IPS DF 6.9 (cell line): Measurements from ENCODE around the gene ARHGAP22.

ENCODE experiments used
- DNase-seq: peaks from one replicate; pipeline ENCODE4 v3.0.0-alpha.2; 2013; ENCODE audit warnings: low read depth, low spot score
- H3K27ac ChIP-seq: one replicate; pipeline ENCODE4 v1.5.1; 2013; ENCODE audit warnings: low read length, control low read depth
- H3K27me3 ChIP-seq: 2 replicates; pipeline ENCODE4 v1.6.1; 2013; ENCODE audit warnings: mild to moderate bottlenecking, low read length; ENCODE audit not compliant: control insufficient read depth, insufficient read depth
- H3K36me3 ChIP-seq: 2 replicates; pipeline ENCODE4 v1.6.1; 2013; ENCODE audit warnings: low read length; ENCODE audit not compliant: control insufficient read depth, insufficient read depth
- H3K4me1 ChIP-seq: 2 replicates; pipeline ENCODE4 v1.6.1; 2013; ENCODE audit warnings: low read length; ENCODE audit not compliant: control insufficient read depth, insufficient read depth
- H3K4me3 ChIP-seq: 2 replicates; pipeline ENCODE4 v1.5.1; 2013; ENCODE audit warnings: mild to moderate bottlenecking, low read length
- H3K9me3 ChIP-seq: 2 replicates; pipeline ENCODE4 v1.6.1; 2013; ENCODE audit warnings: low read length, inconsistent platforms; ENCODE audit not compliant: control insufficient read depth, insufficient read depth
- WGBS: extraction: QIAGEN DNeasy Blood & Tissue Kit; methylation state at CpG from one replicate; pipeline ENCODE4 v1.1.7; 2013; ENCODE audit warnings: mixed read lengths, missing lambda C conversion rate; ENCODE audit not compliant: insufficient read length, insufficient coverage; 5-methylcytosine and 5-hydroxymethylcytosine counted together

The ARHGAP22 gene

DNA sequence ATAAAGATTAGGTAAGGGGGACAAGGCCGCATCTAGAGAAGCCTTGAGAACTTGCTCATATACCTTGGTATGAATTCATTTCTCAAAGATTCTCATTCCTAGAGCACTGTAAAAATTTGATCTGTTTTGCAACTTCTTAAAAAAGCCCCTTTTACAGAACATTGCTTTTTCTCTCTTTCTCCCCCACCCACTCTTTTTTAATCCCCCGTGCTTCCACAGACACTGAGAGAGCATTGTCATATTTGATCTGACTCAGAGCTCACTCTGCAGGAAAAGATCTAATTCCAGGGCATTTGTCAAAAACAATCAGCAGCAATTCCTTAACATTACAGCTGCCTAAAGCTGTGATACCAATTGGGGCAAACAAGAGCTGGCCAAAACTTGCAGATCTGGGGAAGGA, 92.0 kb downstream of the ARHGAP22 start:
- Histone ChIP-seq H3K27ac (no peak overlapping the region), H3K36me3 (no peaks in the 10 kb centered on the region), H3K27me3 (no peaks in the 10 kb centered on the region), H3K4me3 (no peak overlapping the region), H3K4me1 (no peaks in the 10 kb centered on the region), H3K9me3 (no peaks in the 10 kb centered on the region)
- whole genome bisulfite sequencing: no CpG with 5 or more reads among the region's 2 CpGs
- DNase-seq: no peak

- DNase-seq: no peak
- Histone ChIP-seq H3K4me1 (no peaks in the 10 kb centered on the region), H3K4me3 (no peak overlapping the region), H3K9me3 (no peaks in the 10 kb centered on the region), H3K27me3 (no peaks in the 10 kb centered on the region), H3K27ac (no peak overlapping the region), H3K36me3 (no peaks in the 10 kb centered on the region)
- WGBS: no CpG with 5 or more reads among the region's 1 CpG
Measured at GRCh38 chr10:48511875-48512231, 93.0 kb downstream of the ARHGAP22 start.

DNA sequence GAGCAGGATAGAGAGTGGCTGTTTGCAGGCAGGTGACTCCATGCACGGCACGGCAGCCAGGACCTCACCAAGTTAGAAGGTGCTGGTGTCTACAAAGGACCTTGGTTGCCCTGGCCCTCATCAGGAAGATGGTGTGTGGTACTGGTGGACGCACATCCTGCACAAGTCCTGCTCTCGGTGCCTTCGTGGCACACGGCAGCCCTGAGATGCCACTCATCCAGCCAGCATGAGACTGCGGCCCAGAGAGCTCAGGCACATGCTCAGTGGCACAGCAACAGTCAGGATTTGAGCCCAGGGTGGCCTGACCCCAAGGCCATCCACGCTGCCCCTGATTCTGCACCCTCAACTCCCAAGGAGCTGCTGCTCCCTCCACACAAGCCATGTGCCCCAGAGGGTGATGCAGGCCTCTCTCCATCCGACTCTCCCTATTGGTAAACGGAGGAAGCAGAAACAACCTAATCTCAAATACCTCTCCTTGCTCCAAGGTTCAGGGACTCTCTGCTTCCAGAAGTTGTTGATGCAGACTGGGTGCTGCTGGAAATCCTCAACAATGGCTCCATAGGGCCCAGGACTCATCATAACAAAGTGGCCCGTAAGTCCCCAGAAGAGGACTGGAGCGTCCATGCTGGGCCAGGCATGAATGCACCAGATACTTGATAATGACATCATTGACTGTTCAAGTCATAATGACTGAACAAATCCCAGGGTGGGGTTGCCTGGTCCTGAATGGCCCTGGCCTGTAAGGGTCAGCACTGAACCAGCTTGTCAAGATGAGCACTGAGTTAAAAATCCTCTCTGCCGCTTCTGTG, 93.6 kb downstream of the ARHGAP22 start:
- H3K4me3 ChIP-seq: no peak overlapping the region
- no peak overlapping the region for H3K27ac ChIP-seq
- WGBS: no CpG with 5 or more reads among the region's 13 CpGs
- no peaks in the 10 kb centered on the region for H3K4me1 ChIP-seq
- H3K27me3 ChIP-seq: no peaks in the 10 kb centered on the region
- no peaks in the 10 kb centered on the region for H3K9me3 ChIP-seq
- no peaks in the 10 kb centered on the region for H3K36me3 ChIP-seq
- no peak for DNase-seq

- WGBS: no CpG with 5 or more reads among the region's 8 CpGs
- H3K27ac ChIP-seq: no peak overlapping the region
- H3K27me3 ChIP-seq: no peaks in the 10 kb centered on the region
- no peak overlapping the region for H3K4me3 ChIP-seq
- H3K36me3 ChIP-seq: no peaks in the 10 kb centered on the region
- H3K9me3 ChIP-seq: no peaks in the 10 kb centered on the region
- H3K4me1 ChIP-seq: no peaks in the 10 kb centered on the region
- no peak for DNase-seq
Measured at GRCh38 chr10:48509974-48510692, 94.7 kb downstream of the ARHGAP22 start.

DNA sequence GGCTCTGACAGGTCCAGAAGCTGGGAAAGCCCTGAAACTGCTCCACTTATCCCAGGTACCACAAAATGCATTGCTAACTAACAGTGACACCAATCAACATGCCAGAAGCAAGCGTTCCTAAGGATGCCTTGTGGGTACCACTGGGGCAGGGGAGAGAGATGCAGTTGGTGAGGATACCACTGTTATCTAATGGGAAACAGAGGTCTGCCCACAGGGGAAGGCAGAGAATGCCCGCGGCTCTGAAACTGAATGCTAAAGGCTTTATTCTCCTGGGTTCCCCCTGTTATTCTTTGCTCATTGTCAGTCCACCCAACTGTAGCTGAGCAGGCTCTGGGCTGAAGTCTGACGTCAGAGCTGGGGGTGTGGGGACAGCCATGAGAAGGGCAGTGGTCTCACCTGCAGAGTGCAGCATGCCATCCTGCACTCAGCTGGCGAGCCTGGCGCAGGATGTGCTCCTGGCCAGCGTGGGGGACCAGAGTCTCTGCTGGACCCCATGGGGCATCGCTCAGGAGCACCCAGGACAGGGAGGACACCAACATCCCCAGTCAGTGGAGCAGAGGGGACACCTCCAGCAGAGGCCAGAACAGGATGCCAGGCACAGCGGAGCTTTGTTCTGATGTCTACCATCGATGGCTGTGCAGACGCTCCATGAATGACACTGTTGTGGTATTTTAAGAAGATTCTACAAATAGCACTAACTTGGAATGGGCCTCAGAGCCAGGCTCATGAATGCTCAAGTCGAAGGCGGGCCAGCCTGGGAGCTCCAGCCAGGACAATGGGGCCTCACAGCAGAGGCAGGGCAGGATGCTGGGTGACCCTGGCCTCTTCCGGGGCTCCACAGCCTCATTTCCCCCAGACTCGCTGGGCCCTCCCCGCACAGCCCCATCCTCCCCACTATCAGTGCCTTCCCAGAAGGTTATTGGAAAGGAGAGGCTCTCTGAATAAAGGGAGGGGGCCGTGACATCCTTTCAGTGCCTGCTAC, 95.8 kb downstream of the ARHGAP22 start:
- H3K9me3 ChIP-seq: no peaks in the 10 kb centered on the region
- no peaks in the 10 kb centered on the region for H3K27me3 ChIP-seq
- H3K4me3 ChIP-seq: no peak overlapping the region
- no peaks in the 10 kb centered on the region for H3K36me3 ChIP-seq
- H3K27ac ChIP-seq: no peak overlapping the region
- DNase-seq: no peak
- no CpG with 5 or more reads among the region's 17 CpGs for WGBS
- no peaks in the 10 kb centered on the region for H3K4me1 ChIP-seq

DNA sequence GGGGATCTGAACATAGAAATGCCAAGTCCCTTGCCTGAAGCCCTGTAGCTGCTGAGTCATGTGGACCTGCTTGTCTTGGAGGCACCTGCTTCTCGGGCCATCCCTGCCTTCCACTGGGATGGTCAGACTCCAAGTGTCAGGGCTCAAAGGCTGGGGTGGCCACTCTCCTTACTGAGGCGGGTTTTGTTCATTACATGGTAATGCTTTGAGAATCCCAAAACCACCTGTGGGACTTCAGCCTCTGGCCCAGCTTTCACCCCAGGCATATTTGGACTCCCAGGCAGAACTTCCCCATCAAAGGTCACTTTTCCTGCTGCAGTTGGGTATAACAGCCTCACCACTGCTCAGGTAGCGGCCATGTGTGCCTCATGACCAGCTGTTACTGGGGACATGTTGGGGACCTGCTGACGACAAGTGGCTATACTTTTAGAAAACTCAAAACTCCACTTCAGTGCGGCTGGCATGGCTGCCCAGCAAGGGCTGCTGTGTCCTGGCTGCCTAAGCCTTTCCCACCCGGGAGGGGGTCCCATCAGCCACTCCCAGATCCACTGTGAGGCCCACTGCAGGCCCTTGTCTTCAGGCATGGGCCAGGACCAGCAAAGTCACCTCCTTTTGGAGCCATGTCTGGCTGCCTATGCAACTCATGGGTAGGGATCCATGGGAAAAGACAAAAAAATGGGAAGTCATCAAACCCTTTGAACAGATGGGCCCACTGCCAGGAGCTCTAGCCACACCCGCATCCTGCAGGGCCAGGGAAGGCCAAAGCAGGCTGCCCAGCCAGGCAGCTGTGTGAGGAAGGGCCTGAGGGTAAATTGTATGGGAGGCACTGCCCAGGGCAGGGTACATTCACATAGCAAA, 96.7 kb downstream of the ARHGAP22 start:
- no peaks in the 10 kb centered on the region for H3K27me3 ChIP-seq
- H3K4me1 ChIP-seq: no peaks in the 10 kb centered on the region
- H3K4me3 ChIP-seq: no peak overlapping the region
- no peak for DNase-seq
- WGBS: no CpG with 5 or more reads among the region's 7 CpGs
- no peaks in the 10 kb centered on the region for H3K9me3 ChIP-seq
- H3K27ac ChIP-seq: no peak overlapping the region
- H3K36me3 ChIP-seq: no peaks in the 10 kb centered on the region

- H3K4me3 ChIP-seq: no peak overlapping the region
- H3K27ac ChIP-seq: no peak overlapping the region
- no peaks in the 10 kb centered on the region for H3K4me1 ChIP-seq
- H3K36me3 ChIP-seq: no peaks in the 10 kb centered on the region
- DNase-seq: no peak
- H3K9me3 ChIP-seq: no peaks in the 10 kb centered on the region
- no CpG with 5 or more reads among the region's 6 CpGs for WGBS
- no peaks in the 10 kb centered on the region for H3K27me3 ChIP-seq
Measured at GRCh38 chr10:48507494-48507893, 97.4 kb downstream of the ARHGAP22 start.

DNA sequence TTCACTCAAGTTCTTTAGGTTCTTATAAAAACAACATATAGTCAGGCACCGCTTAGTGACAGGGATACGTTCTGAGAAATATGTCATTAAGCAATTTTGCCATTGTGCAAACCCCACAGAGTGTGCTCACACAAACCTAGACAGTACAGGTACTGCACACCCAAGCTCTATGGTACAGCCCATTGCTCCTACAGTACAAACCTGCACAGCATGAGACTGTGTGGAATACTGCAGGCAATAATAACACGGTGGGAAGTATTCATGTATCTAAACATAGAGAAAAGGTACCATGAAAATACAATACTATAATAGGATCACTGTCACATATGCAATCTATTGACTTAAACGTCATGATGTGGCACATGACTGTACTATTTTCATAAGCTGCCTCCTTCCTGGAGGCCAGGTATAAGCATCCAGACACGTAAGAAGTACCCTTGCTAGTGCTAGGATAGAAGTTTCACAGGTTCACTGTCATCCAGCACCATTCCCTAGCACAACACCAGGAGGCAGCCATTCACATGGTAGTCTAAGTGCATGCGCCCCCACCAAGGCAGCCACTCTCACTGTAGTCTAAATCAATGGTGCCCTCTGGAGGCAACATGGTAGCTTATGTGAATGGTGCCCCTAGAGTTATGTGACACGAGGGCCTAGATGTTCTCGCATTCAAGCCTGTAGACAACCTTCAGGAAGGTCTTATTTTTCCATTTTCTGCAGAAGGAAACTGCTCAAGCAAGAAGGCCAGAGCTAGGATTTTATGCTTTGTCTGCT, 98.5 kb downstream of the ARHGAP22 start:
- no peak overlapping the region for H3K27ac ChIP-seq
- H3K9me3 ChIP-seq: no peaks in the 10 kb centered on the region
- H3K27me3 ChIP-seq: no peaks in the 10 kb centered on the region
- no peaks in the 10 kb centered on the region for H3K36me3 ChIP-seq
- no CpG with 5 or more reads among the region's 8 CpGs for WGBS
- no peak overlapping the region for H3K4me3 ChIP-seq
- H3K4me1 ChIP-seq: no peaks in the 10 kb centered on the region
- DNase-seq: no peak

- H3K27me3 ChIP-seq: no peaks in the 10 kb centered on the region
- no peak overlapping the region for H3K4me3 ChIP-seq
- no peak overlapping the region for H3K27ac ChIP-seq
- H3K36me3 ChIP-seq: no peaks in the 10 kb centered on the region
- H3K9me3 ChIP-seq: no peaks in the 10 kb centered on the region
- WGBS: no CpG with 5 or more reads among the region's 15 CpGs
- no peaks in the 10 kb centered on the region for H3K4me1 ChIP-seq
- peak; percentile 29 for DNase-seq
Measured at GRCh38 chr10:48505394-48506112, 99.3 kb downstream of the ARHGAP22 start.
